ENCODE data around the gene CSGALNACT2.
"Not testable (repeated sequence)": the region's sequence is repeated elsewhere in the genome, so short reads cannot be mapped to it uniquely, and the experiment has no call there.

CSGALNACT2 gene

GRCh38 chr10:43145936-43146335, 7.7 kb downstream of the CSGALNACT2 start:
- not testable (repeated sequence) for DNase-seq

DNA sequence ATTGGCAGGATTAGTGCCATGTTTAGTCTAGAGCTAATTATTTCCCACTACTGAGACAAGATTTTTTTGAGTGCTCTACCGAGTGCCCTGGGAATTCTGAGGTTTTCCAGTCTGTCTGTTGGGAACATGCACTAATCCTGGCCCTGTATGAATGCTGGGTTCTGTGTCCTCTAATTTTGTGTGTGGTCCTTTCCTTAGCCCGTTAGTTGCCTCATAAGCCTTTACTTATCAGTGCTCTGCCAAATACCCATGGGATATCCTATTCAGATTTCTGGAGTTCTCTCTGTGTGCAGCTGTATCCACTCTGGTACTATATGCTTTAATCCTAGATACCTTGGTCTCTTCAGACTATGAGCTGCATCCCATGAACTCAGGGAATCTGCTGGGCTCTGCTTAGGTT, 13.1 kb downstream of the CSGALNACT2 start:
- DNase-seq: no peak

GRCh38 chr10:43153901-43154300, 15.7 kb downstream of the CSGALNACT2 start:
- DNase-seq: no peak

DNA sequence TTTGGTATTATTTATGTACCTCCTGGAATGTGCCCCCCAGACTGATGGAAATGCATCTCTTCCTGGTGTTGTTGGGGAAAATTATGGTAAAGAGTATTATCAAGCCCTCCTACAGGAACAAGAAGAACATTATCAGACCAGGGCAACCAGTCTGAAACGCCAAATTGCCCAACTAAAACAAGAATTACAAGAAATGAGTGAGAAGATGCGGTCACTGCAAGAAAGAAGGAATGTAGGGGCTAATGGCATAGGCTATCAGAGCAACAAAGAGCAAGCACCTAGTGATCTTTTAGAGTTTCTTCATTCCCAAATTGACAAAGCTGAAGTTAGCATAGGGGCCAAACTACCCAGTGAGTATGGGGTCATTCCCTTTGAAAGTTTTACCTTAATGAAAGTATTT, 17.0 kb downstream of the CSGALNACT2 start:
- no peak for DNase-seq

GRCh38 chr10:43155741-43156140, 17.5 kb downstream of the CSGALNACT2 start:
- no peak for DNase-seq

GRCh38 chr10:43156590-43157341, 18.5 kb downstream of the CSGALNACT2 start:
- DNase-seq: no peak

- DNase-seq: no peak
Measured at GRCh38 chr10:43158636-43159035, 20.4 kb downstream of the CSGALNACT2 start.

- peak; percentile 59 for DNase-seq
Measured at GRCh38 chr10:43160046-43160920, 22.0 kb downstream of the CSGALNACT2 start.

GRCh38 chr10:43160921-43161255, 22.6 kb downstream of the CSGALNACT2 start:
- DNase-seq: peak; percentile 71

GRCh38 chr10:43162604-43163003, 24.4 kb downstream of the CSGALNACT2 start:
- no peak for DNase-seq

- DNase-seq: peak; percentile 26
Measured at GRCh38 chr10:43166207-43166879, 28.1 kb downstream of the CSGALNACT2 start.

DNA sequence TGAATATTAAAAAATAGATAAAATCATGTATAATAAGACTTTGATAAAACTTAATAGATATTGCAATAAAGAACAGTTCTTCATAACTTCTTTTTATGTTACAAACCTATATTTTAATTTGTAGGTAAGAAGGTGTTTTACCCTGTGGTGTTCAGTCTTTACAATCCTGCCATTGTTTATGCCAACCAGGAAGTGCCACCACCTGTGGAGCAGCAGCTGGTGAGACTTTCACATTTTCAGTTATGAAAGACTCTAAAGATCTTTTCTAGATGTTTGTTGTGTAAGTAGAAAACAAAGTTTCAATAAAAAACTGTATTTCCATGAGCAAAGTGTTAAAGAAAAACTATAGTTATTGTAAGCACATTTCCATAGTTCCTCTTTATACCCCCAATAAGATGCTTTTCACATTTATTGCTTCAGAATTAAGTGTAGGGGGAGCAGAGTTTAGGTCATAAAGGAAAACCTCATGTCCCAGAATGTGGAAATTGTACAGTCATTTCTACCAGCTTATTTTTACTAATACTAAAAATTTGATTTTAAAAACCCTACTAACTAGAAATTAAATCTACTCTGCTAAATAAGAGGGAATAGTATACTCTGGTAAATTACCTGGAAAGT, 28.7 kb downstream of the CSGALNACT2 start:
- no peak for DNase-seq

DNA sequence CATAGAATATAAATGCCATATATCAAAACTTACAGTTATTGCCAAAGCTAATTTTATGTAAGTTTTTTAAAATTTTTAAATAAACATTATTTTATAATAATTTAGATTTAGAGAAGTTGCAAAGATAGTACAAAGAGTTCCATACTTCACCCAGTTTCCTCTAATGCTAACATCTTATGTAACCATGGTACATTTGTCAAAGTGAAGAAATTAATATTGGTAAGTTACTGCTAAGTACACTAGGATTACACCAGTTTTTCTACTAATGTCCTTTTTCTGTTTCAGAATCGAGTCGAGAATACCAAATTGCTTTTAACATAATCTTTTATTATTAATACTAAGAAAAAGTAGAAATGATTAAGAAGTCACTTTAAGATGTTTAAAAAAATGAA, 29.2 kb downstream of the CSGALNACT2 start:
- no peak for DNase-seq

DNA sequence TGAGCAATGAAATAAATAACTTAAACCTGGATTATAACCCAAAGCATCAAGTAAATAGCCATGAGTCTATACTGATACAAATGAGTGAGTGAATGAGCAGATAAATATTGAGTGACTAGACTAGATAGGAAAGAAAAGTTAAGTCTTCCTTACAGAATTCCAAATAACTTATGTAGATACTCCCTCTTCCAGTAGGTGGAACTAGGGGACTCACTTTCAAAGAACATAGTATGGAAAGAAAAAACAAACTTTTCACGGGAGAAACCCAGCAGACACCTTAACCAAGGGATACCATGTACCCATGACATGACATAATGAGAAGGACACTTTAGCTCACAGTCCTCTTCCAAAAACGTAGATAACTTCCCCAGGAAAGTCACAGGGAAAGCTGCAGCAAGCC, 32.2 kb downstream of the CSGALNACT2 start:
- DNase-seq: no peak

- peak; percentile 50 for DNase-seq
Measured at GRCh38 chr10:43172645-43173044, 34.4 kb downstream of the CSGALNACT2 start.

DNA sequence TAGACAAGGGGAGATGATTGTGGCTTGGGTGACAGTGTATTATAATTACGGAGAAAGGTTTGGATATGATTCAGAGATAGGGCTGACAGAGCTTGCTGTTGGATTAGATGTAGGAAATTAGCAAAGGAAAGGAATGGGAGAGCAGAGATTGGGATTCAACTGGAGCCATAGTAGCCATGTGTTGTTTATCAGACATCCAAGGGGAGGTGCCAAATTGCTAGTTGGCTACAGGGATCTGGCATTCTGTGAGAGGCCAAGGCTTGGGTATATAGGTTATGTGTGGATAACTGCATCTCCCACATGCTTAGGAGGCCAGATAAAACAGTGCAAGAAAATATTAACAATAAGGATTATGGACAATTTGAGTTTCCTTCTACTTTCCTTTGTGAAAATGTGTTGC, 34.9 kb downstream of the CSGALNACT2 start:
- no peak for DNase-seq

GRCh38 chr10:43174969-43175368, 36.7 kb downstream of the CSGALNACT2 start:
- DNase-seq: no peak

- no peak for DNase-seq
Measured at GRCh38 chr10:43176271-43176670, 38.0 kb downstream of the CSGALNACT2 start.

GRCh38 chr10:43177595-43177994, 39.4 kb downstream of the CSGALNACT2 start:
- DNase-seq: no peak

- DNase-seq: no peak
Measured at GRCh38 chr10:43181146-43181545, 42.9 kb downstream of the CSGALNACT2 start.

GRCh38 chr10:43183764-43184163, 45.5 kb downstream of the CSGALNACT2 start:
- not testable (repeated sequence) for DNase-seq

DNA sequence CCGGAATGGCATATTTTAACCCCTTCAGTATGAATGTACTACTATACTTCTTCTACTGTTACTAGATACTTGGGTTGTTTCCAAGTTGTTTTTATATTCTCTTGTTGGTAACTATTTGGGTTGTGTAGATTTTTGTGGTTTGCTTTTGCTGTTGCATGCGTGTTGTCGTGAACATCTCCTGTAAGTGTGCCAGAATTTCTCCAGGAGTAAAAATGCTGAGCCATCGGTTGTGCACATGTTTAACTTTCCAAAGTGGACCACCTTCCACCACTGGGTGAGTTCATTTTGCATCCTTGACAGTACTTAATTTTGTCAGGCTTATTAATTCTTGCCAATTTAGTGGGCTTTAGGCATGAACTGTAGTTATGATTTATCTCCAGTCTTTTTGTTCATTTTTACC, 47.9 kb downstream of the CSGALNACT2 start:
- no peak for DNase-seq

DNA sequence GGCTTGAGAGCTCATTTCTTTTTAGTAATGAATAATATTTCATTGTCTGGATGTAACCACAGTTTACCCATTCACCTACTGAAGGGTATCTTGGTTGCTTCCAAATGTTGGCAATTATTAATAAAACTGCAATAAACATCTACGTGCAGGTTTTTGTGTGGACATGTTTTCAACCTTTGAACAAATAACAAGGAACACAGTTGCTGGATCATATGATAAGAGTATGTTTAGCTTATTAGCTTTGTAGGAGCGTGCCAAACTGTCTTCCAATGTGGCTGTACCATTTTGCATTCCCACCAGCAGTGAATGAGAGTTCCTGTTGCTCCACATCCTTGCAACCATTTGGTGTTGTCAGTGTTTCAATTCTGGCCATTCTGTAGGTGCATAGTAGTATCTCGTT, 49.0 kb downstream of the CSGALNACT2 start:
- no peak for DNase-seq
